Daoy (cell line): Measurements from ENCODE around the gene SLC34A1. TPM values are rescaled to one million over a fixed set of nuclear protein-coding genes. Genes with fewer than 3 reads are reported as not detected.

Experiments used
- DNase-seq: peaks from one replicate; pipeline ENCODE4 v3.0.0-alpha.2; 2015; ENCODE audit warnings: low read depth
- total RNA-seq: library from RNA; depleted of rRNA; stranded (reverse); fragments of >200 nt; shearing (Covaris generic); gene quantifications from 2 replicates; pipeline ENCODE4 v1.2.3, GENCODE V29; 2014

The SLC34A1 gene
- total RNA-seq, 1 experiment from 2014 or later: not detected

GRCh38 chr5:177432143-177432838, 48.1 kb downstream of the SLC34A1 start:
- no peak for DNase-seq

- DNase-seq: no peak
These were observed 48.8 kb downstream of the SLC34A1 start for GRCh38 chr5:177432839-177433657.

GRCh38 chr5:177433658-177434217, 49.5 kb downstream of the SLC34A1 start:
- DNase-seq: no peak

GRCh38 chr5:177434437-177434836, 50.2 kb downstream of the SLC34A1 start:
- no peak for DNase-seq

- no peak for DNase-seq
These were observed 50.9 kb downstream of the SLC34A1 start for GRCh38 chr5:177434942-177435738.

- no peak for DNase-seq
These were observed 51.8 kb downstream of the SLC34A1 start for GRCh38 chr5:177435847-177436536.

GRCh38 chr5:177437623-177438022, 53.4 kb downstream of the SLC34A1 start:
- no peak for DNase-seq

GRCh38 chr5:177438468-177438867, 54.2 kb downstream of the SLC34A1 start:
- no peak for DNase-seq

GRCh38 chr5:177439518-177440053, 55.4 kb downstream of the SLC34A1 start:
- no peak for DNase-seq

- DNase-seq: no peak
These were observed 56.2 kb downstream of the SLC34A1 start for GRCh38 chr5:177440211-177440989.

GRCh38 chr5:177440990-177441780, 57.0 kb downstream of the SLC34A1 start:
- no peak for DNase-seq

GRCh38 chr5:177442066-177442826, 58.0 kb downstream of the SLC34A1 start:
- DNase-seq: no peak

- DNase-seq: no peak
These were observed 59.1 kb downstream of the SLC34A1 start for GRCh38 chr5:177443144-177443983.

GRCh38 chr5:177444106-177445051, 60.1 kb downstream of the SLC34A1 start:
- DNase-seq: no peak

- DNase-seq: no peak
These were observed 61.0 kb downstream of the SLC34A1 start for GRCh38 chr5:177445052-177445916.

- no peak for DNase-seq
These were observed 61.6 kb downstream of the SLC34A1 start for GRCh38 chr5:177445917-177446199.
